ENCODE data around the gene VPS37C. TPM values are rescaled to one million over a fixed set of nuclear protein-coding genes. Genes with fewer than 3 reads are reported as not detected.

VPS37C gene
- total and polyA plus RNA-seq, 2 of the 13 experiments (the other 11 are each of a cell fraction or from before 2014, with no cell fraction given) = 7.5 to 8.8 TPM

DNA sequence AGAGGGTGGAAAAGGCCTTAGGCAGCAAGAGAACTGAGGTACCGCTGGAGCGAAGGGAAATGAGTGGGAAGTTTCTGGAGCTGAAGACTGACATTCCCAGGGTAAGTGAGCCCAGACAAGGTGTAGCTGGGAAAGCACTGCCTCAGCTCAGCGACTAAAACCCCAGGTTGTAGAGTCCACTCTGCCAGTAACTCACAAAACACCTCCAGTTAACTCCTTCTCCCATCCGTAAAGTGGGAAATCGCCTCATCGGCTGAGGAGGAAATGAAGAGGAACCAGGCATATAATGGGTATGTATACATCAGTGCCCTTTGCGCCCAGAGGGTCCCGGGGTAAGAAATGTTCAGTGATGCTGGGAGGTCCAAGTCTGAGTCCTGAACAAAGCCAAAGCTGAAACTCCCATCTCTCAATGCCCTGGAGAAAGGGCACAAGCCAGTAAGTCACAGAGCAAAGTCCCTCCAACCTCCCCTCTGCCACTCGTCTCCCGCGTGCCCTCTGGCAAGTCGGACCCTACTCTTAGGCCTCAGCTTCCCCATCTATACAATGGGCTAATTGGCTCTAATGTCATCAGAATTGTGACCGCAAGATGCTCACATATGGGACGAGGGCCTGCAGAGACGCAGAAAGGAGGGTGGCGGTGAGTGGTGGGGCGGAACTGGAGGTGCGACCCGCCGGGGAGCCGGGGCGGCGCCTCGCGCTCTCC, 588 bp downstream of the VPS37C start (continued):
- TF ChIP-seq THYN1 (CRISPR knock-in tag; IDR thresholded peaks at IDR 0.05; ENCODE audit: borderline replicate concordance, low read depth) = no peak
- no peak for TF ChIP-seq NPAS2 (CRISPR knock-in tag; IDR thresholded peaks at IDR 0.05; ENCODE audit: borderline replicate concordance)
- TF ChIP-seq ZBTB8A (CRISPR knock-in tag; IDR thresholded peaks at IDR 0.05; ENCODE audit: borderline replicate concordance, low read depth) = no peak
- no peak for TF ChIP-seq ZNF326 (CRISPR knock-in tag; IDR thresholded peaks at IDR 0.05; ENCODE audit: borderline replicate concordance)
- no peak for TF ChIP-seq ZNF75D (CRISPR knock-in tag; IDR thresholded peaks at IDR 0.05; ENCODE audit: borderline replicate concordance)
- TF ChIP-seq, protein P1, sequence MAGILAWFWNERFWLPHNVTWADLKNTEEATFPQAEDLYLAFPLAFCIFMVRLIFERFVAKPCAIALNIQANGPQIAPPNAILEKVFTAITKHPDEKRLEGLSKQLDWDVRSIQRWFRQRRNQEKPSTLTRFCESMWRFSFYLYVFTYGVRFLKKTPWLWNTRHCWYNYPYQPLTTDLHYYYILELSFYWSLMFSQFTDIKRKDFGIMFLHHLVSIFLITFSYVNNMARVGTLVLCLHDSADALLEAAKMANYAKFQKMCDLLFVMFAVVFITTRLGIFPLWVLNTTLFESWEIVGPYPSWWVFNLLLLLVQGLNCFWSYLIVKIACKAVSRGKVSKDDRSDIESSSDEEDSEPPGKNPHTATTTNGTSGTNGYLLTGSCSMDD (CRISPR knock-in tag; IDR thresholded peaks at IDR 0.05) = no peak
- no peak for TF ChIP-seq TCF7L2 (IDR thresholded peaks at IDR 0.05; ENCODE audit: low read depth, low read length)
- no peak for TF ChIP-seq GTF3A (CRISPR knock-in tag; conservative IDR thresholded peaks at IDR 0.05)
- TF ChIP-seq HNF4G (IDR thresholded peaks at IDR 0.05; ENCODE audit: borderline replicate concordance, low read depth, low read length) = no peak; the same call in 1 of the 2 replicates
- TF ChIP-seq HNF4G (CRISPR knock-in tag; IDR thresholded peaks at IDR 0.05; ENCODE audit: borderline replicate concordance, low read depth) = no peak
- TF ChIP-seq KLF9 (CRISPR knock-in tag; IDR thresholded peaks at IDR 0.05; ENCODE audit: low read depth) = no peak
- no peak for TF ChIP-seq HCFC1 (IDR thresholded peaks at IDR 0.05; ENCODE audit: low read depth, low read length)
- no peak for TF ChIP-seq ZNF12 (CRISPR knock-in tag; IDR thresholded peaks at IDR 0.05)
- no peak for TF ChIP-seq U2AF2 (IDR thresholded peaks at IDR 0.05; ENCODE audit: low read depth, low read length)
- TF ChIP-seq, protein P2, sequence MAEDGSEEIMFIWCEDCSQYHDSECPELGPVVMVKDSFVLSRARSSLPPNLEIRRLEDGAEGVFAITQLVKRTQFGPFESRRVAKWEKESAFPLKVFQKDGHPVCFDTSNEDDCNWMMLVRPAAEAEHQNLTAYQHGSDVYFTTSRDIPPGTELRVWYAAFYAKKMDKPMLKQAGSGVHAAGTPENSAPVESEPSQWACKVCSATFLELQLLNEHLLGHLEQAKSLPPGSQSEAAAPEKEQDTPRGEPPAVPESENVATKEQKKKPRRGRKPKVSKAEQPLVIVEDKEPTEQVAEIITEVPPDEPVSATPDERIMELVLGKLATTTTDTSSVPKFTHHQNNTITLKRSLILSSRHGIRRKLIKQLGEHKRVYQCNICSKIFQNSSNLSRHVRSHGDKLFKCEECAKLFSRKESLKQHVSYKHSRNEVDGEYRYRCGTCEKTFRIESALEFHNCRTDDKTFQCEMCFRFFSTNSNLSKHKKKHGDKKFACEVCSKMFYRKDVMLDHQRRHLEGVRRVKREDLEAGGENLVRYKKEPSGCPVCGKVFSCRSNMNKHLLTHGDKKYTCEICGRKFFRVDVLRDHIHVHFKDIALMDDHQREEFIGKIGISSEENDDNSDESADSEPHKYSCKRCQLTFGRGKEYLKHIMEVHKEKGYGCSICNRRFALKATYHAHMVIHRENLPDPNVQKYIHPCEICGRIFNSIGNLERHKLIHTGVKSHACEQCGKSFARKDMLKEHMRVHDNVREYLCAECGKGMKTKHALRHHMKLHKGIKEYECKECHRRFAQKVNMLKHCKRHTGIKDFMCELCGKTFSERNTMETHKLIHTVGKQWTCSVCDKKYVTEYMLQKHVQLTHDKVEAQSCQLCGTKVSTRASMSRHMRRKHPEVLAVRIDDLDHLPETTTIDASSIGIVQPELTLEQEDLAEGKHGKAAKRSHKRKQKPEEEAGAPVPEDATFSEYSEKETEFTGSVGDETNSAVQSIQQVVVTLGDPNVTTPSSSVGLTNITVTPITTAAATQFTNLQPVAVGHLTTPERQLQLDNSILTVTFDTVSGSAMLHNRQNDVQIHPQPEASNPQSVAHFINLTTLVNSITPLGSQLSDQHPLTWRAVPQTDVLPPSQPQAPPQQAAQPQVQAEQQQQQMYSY (CRISPR knock-in tag; IDR thresholded peaks at IDR 0.05) = no peak
- no peak for TF ChIP-seq SNAPC2 (CRISPR knock-in tag; IDR thresholded peaks at IDR 0.05)
- TF ChIP-seq ZNF20 (CRISPR knock-in tag; IDR thresholded peaks at IDR 0.05) = no peak
- no peak for TF ChIP-seq ZNF550 (CRISPR knock-in tag; IDR thresholded peaks at IDR 0.05; ENCODE audit: borderline replicate concordance)
- peak; percentile 65 for TF ChIP-seq ASH2L (IDR thresholded peaks at IDR 0.05; ENCODE audit: insufficient read length, low read depth, low read length)
- no peak; the same call in 1 of the 2 replicates for TF ChIP-seq AKAP8 (CRISPR knock-in tag; IDR thresholded peaks at IDR 0.05)
- TF ChIP-seq MATR3 (CRISPR knock-in tag; IDR thresholded peaks at IDR 0.05) = no peak
- no peak for TF ChIP-seq EHMT2 (IDR thresholded peaks at IDR 0.05; ENCODE audit: borderline replicate concordance, low read depth, low read length)
- 0 out of 2 replicates have a peak, but pooled peaks have one; percentile 18 for TF ChIP-seq ZNF205 (CRISPR knock-in tag; IDR thresholded peaks at IDR 0.05)
- no peak for TF ChIP-seq NR2F6 (IDR thresholded peaks at IDR 0.05)
- no peak for TF ChIP-seq NR2F6 (CRISPR knock-in tag; IDR thresholded peaks at IDR 0.05)
- no peak for TF ChIP-seq ZNF737 (CRISPR knock-in tag; IDR thresholded peaks at IDR 0.05; ENCODE audit: borderline replicate concordance)
- TF ChIP-seq ZNF788 (CRISPR knock-in tag; IDR thresholded peaks at IDR 0.05; ENCODE audit: borderline replicate concordance) = no peak
- TF ChIP-seq GZF1 (CRISPR knock-in tag; IDR thresholded peaks at IDR 0.05) = 0 out of 2 replicates have a peak, but pooled peaks have one; percentile 52
- TF ChIP-seq PHF20 (CRISPR knock-in tag; IDR thresholded peaks at IDR 0.05) = no peak

Measured in HepG2 (cell line).